PFSK-1 (cell line): Measurements from ENCODE around the gene MCM3AP.

Source experiments
- FOXP2 ChIP-seq: optimal IDR thresholded peaks from 2 replicates; pipeline ENCODE3; 2011; ENCODE audit warnings: borderline replicate concordance, control low read depth, inconsistent platforms; ENCODE audit not compliant: insufficient read depth; ENCODE audit errors: extremely low read length, extremely low read depth
- POLR2AphosphoS5 ChIP-seq: IDR thresholded peaks from 2 replicates; pipeline ENCODE4 v1.6.1; 2012; ENCODE audit warnings: low read depth, mild to moderate bottlenecking, control low read depth, low read length, moderate library complexity
- REST ChIP-seq, 2 experiments: IDR thresholded peaks; 2 replicates each; pipeline versions ENCODE4 v1.6.1 to v1.8.0; 2011 to 2012; ENCODE audit warnings: low read depth in 2 of 2, low read length in 2 of 2, control low read depth in 1 of 2, inconsistent platforms in 1 of 2, mild to moderate bottlenecking in 1 of 2, moderate library complexity in 1 of 2; ENCODE audit not compliant: insufficient read depth in 1 of 2
- SIN3A ChIP-seq: IDR thresholded peaks from 2 replicates; pipeline ENCODE4 v1.6.1; 2012; ENCODE audit warnings: mild to moderate bottlenecking, low read length, moderate library complexity, borderline replicate concordance; ENCODE audit not compliant: insufficient read depth
- TAF1 ChIP-seq: IDR thresholded peaks from 2 replicates; pipeline ENCODE4 v1.6.1; 2012; ENCODE audit warnings: low read length, control low read depth, borderline replicate concordance; ENCODE audit not compliant: insufficient read depth

The MCM3AP gene

GRCh38 chr21:46252840-46253239, 32.6 kb downstream of the MCM3AP start:
- TF ChIP-seq POLR2AphosphoS5, result no peak

GRCh38 chr21:46250146-46250725, 35.2 kb downstream of the MCM3AP start:
- TF ChIP-seq REST (IDR thresholded peaks at IDR 0.05; ENCODE audit: insufficient read depth in 1 of 2, low read depth in 2 of 2, low read length in 2 of 2) (no peak), TAF1 (no peak), POLR2AphosphoS5 (no peak), SIN3A (no peak), FOXP2 (no peak)

- TF ChIP-seq REST (IDR thresholded peaks at IDR 0.05; ENCODE audit: insufficient read depth in 1 of 2, low read depth in 2 of 2, low read length in 2 of 2), result no peak
- no peak for TF ChIP-seq POLR2AphosphoS5
These were observed 36.6 kb downstream of the MCM3AP start for GRCh38 chr21:46248827-46249226.

- TF ChIP-seq POLR2AphosphoS5 (no peak), FOXP2 (no peak), REST (IDR thresholded peaks at IDR 0.05; ENCODE audit: insufficient read depth in 1 of 2, low read depth in 2 of 2, low read length in 2 of 2) (no peak), SIN3A (no peak), TAF1 (no peak)
These were observed 37.0 kb downstream of the MCM3AP start for GRCh38 chr21:46248422-46248782.

- TF ChIP-seq REST (IDR thresholded peaks at IDR 0.05; ENCODE audit: insufficient read depth in 1 of 2, low read depth in 2 of 2, low read length in 2 of 2) (no peak), TAF1 (no peak), FOXP2 (no peak), POLR2AphosphoS5 (no peak), SIN3A (no peak)
These were observed 37.6 kb downstream of the MCM3AP start for GRCh38 chr21:46247699-46248421.
